ENCODE measurements around the gene PTPDC1.

Gene PTPDC1

DNA sequence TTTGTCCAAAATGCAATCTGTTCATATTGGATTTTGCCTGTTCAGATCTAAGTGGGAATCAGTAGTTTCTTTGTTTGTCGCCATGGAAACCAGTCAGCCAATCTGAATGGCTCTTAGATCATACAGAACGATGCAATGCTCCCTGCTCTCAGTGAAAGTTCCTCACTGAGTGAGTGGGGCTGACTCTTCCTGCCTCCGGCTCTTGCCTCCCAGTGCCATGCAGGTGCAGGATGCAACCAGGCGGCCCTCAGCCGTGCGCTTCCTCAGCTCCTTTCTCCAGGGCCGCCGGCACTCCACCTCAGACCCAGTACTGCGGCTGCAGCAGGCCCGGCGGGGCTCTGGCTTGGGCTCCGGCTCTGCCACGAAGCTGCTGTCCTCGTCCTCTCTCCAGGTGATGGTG is at the start of gene PTPDC1:
Gene PTPDC1 (plus strand): TSS at position 151 of the 400 bp plus-strand sequence. CDS start 67 bp downstream, at position 218.
- DNase-seq (ENCODE audit: extremely low spot score, insufficient read length, low read depth) (no peak), FAIRE-seq (no peak)

DNA sequence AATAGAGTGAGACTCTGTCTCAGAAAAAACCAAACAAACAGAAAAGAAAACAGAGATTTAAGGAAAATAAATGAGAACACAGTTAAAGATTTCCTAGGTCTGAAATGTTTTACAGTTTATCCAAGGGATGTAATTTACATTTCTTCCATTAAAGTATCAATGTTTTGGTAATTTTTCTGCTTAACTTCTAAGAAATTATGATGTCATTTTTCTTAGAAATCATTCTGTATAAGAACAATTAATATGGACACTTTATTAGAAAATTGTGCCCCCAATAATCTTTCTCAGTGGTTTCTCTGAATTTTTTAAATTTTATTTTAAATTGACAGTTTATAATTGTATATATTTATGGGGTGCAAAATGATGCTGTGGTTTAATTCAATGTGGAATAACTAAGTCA is 49.8 kb upstream of the PTPDC1 start:
- DNase-seq (ENCODE audit: extremely low spot score, insufficient read length, low read depth) (no peak), FAIRE-seq (no peak)

DNA sequence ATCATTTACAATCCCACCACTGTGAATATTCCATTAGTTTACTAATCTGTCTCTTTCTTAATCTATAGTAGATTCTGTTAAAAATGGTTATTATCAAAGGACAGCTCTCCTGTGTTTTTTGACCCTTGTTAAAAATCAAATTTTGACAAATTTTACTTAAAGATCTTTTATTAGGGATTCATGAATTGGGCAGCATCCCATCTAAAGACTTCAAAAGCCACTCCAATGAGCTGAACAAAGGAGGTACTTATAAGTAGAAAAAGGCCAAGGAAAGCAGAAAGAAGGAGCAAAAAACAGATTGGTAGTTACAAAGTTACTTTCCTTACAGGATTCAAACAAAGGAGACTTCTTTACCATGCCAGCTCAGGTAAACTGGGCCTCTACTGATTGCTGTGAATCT is 44.5 kb upstream of the PTPDC1 start:
- DNase-seq (ENCODE audit: extremely low spot score, insufficient read length, low read depth) = no peak
- FAIRE-seq = no peak

- FAIRE-seq (no peak), DNase-seq (ENCODE audit: extremely low spot score, insufficient read length, low read depth) (no peak)
Observed at GRCh38 chr9:94042516-94043360, 41.5 kb upstream of the PTPDC1 start.

DNA sequence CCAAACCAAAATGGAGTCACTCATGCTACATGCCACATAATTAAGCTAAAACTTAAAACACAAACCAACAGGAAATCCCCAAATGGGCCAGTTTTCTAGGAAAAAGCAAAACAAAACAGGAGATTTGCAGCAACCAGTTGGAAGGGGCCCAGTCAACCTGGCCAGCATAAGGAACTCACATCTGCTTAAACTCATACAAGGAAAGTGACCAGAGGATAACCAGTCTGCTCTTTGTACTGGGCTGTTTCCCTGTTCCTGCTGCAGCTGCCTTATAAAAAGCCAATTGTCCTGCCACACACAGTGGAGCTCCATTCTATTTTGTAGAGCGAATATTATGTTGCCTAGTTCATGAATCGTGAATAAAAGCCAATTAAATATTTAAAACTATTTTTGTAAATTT is 29.5 kb upstream of the PTPDC1 start:
- DNase-seq (ENCODE audit: extremely low spot score, insufficient read length, low read depth) (no peak), FAIRE-seq (no peak)

DNA sequence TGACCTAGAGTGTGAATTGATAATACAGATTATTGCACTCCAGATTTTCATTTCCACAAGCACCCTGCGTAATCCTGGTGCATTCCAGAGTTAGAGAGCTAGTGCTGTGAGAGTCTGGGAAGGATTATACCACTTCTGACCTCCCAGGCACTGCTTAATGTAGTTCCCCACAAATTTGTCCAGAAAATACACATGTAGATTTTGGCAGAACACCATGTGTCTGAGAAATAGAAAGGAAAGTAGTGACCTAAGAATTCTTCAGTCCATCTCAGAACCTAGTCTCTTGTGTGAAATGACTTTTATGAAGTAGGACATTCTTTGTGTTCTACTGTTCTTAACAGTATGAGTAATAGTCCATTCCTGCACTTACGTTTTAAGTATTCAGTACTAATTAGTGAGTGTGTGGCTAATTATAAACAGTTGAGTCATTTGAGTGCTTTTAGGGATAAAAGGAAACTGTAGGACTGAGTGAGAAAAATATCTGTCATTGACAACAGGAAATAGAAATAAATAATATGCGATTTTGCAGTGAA is 27.8 kb upstream of the PTPDC1 start:
- DNase-seq (ENCODE audit: extremely low spot score, insufficient read length, low read depth) (no peak), FAIRE-seq (no peak)

GRCh38 chr9:94057918-94058317 is 26.3 kb upstream of the PTPDC1 start:
- FAIRE-seq = no peak

DNA sequence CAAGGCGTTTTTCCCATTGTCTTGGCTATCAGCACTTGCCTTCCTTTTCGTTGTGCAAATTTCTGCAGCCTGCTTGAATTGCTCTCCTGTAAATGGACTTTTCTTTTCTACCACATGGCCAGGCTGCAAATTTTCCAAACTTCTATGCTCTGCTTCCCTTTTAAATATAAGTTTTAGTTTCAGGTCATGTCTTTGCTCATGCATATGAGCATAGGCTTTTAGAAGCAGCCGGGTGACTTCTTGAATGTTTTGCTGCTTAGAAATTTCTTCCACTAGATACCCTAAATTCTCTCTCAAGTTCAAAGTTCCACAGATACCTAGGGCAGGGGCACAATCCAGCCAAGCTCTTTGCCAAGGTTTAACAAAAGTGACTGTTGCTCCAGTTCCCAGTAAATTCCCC is 22.4 kb upstream of the PTPDC1 start:
- no peak for DNase-seq (ENCODE audit: extremely low spot score, insufficient read length, low read depth)
- FAIRE-seq = no peak

More at GRCh38 chr9:94057918-94058317, 26.3 kb upstream of the PTPDC1 start:
- no peak for DNase-seq (ENCODE audit: extremely low spot score, insufficient read length, low read depth)

DNA sequence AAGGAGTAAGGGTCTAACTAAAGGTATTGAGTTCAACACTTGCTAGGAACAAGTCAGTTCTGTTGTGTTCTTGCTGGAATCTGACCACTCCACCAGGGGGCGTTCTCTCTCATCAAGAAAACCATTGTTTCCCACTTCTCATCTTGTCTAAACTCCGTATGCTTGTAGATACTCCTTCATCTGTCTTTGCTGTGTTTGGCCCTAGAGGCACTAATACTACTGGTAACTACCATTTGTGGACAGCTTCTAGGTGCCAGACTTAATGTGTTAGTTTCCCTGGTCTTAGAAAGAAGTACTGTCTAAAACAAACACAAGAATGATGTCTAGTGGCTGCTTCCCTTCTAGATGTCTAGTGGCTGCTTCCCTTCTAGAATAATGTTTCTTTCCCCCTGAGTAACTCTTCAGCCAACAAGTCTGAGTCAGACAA is 18.7 kb upstream of the PTPDC1 start:
- FAIRE-seq (peak; percentile 93), DNase-seq (ENCODE audit: extremely low spot score, insufficient read length, low read depth) (no peak)

- no peak for DNase-seq (ENCODE audit: extremely low spot score, insufficient read length, low read depth)
- no peak for FAIRE-seq
Observed at GRCh38 chr9:94068257-94068656, 16.0 kb upstream of the PTPDC1 start.

- FAIRE-seq = no peak
Observed at GRCh38 chr9:94076557-94076956, 7.7 kb upstream of the PTPDC1 start.

DNA sequence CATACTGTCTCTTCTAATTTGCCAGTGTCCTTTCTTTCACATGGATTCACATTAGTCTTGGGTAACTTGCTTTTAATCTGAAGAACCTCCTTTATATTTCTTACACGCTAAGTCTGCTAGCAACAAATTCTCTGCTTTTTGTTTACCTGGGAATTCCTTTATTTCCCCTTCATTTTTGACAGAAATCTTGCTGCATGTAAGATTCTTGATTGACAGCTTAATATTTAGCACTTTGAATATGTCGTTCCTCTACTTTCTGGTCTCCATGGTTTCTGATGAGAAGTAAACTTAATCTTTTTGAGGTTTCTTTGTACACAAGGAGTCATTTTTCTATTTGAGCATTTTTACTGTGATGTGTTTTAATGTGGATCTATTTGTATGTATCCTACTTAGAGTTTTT is 6.2 kb upstream of the PTPDC1 start:
- DNase-seq (ENCODE audit: extremely low spot score, insufficient read length, low read depth) (no peak), FAIRE-seq (no peak)

More at GRCh38 chr9:94076557-94076956, 7.7 kb upstream of the PTPDC1 start:
- no peak for DNase-seq (ENCODE audit: extremely low spot score, insufficient read length, low read depth)

GRCh38 chr9:94079236-94079635 is 5.0 kb upstream of the PTPDC1 start:
- no peak for FAIRE-seq
- DNase-seq (ENCODE audit: extremely low spot score, insufficient read length, low read depth) = no peak

- FAIRE-seq = no peak
Observed at GRCh38 chr9:94080249-94080648, 4.0 kb upstream of the PTPDC1 start.

GRCh38 chr9:94081435-94081834 is 2.8 kb upstream of the PTPDC1 start:
- no peak for DNase-seq (ENCODE audit: extremely low spot score, insufficient read length, low read depth)
- no peak for FAIRE-seq

More at GRCh38 chr9:94080249-94080648, 4.0 kb upstream of the PTPDC1 start:
- DNase-seq (ENCODE audit: extremely low spot score, insufficient read length, low read depth) = no peak

DNA sequence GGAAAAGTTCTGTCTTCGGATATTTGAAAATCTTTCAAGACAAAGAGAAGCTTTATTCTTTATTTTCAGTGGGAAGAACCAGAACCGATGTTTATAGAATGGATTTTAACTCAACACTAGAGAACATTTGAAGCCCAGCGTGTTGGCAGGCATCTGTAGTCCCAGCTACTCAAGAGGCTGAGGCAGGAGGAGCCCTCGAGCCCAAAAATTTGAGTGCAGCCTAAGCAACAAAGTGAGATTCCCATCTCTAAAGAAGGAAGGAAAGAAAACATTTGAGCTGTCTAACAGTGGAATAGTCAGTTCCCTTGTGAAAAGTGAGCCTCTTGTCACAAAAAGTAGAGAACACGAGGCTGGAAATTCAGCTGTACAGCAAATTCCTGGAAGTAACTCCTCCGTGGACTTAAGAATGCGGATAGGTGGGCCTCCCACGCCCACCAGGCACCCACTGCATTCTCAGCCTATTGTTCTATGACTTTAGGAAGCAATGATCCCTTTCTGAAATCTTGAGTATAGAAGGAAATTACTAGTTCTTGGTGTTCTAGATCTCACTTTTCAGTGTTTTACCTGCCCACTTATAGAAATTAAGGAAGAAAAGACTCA is 2.3 kb upstream of the PTPDC1 start:
- FAIRE-seq (no peak), DNase-seq (ENCODE audit: extremely low spot score, insufficient read length, low read depth) (no peak)

GRCh38 chr9:94082553-94082952 is 1.7 kb upstream of the PTPDC1 start:
- FAIRE-seq (peak; percentile 69), DNase-seq (ENCODE audit: extremely low spot score, insufficient read length, low read depth) (no peak)

GRCh38 chr9:94082956-94083355 is 1.3 kb upstream of the PTPDC1 start:
- FAIRE-seq (no peak), DNase-seq (ENCODE audit: extremely low spot score, insufficient read length, low read depth) (no peak)

DNA sequence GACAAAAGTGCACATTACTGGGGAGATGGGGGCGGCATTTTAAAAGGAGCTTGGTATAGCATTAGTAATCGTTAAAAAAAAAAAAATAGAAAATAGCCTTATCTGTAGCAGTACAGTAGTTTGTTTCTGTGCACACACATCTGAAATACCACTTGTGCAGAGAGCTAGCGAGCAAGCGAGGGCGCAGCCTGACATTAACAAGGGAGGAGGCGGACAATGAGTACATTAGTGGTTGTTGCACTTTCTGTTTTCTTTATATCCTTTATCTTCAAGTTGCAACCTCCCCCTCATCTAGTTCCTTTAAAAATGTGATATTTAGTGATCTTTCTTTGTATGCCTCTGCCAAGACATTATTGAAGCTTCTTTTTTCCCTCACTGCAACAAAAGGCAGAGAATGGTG is 880 bp upstream of the PTPDC1 start:
- DNase-seq (ENCODE audit: extremely low spot score, insufficient read length, low read depth) = no peak
- no peak for FAIRE-seq

DNA sequence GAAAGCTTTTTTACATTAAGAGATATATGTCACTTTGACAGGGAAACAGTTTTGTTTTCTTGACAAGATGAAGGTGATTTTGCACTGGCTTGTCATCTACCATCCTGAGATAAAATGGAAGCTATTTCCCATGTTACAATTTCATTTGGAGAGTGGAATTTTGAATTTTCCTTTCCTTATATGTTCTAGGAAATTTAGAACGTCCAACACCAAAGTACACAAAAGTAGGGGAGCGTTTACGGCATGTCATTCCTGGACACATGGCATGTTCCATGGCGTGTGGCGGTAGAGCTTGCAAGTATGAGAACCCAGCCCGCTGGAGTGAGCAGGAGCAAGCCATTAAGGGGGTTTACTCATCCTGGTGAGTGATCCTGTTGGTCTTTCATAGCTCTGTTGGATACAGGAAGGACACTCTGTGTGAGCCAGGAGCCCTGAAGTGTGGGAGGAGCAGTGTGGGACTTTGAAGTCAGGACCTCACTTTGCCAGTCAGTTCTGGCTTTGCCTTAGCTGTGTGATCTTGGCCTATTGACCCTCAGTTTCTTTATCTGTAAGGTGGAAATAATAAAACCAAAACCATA is 887 bp downstream of the PTPDC1 start:
- DNase-seq (ENCODE audit: extremely low spot score, insufficient read length, low read depth) (no peak), FAIRE-seq (no peak)

Data from GM18507 (cell line).